ENCODE data around the gene HOXB5.
A peak's percentile ranks its signal among the peaks of the same experiment; 100 is the strongest.

The HOXB5 gene

DNA sequence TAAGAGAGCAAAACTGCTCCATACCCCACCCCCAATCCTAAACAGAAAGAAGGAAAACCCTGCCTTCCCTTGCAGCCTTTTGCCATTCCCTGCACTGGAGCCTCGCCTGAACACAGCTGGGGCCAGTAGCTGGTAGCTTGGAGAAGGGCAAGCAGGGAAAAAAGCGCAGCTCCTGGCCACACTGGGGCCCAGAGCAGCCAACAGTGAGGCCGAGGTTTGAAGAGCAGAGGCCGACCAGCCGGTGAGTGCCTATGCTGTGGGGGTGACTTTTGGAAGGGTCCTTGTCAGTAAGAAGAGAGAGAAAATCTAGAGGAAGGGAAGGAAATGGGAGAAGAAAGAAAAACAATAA is 35.8 kb upstream of the HOXB5 start:
- DNase-seq: no peak

- DNase-seq: no peak
These were observed 35.3 kb upstream of the HOXB5 start for GRCh38 chr17:48628649-48629410.

- DNase-seq: no peak
These were observed 34.3 kb upstream of the HOXB5 start for GRCh38 chr17:48627623-48628521.

DNA sequence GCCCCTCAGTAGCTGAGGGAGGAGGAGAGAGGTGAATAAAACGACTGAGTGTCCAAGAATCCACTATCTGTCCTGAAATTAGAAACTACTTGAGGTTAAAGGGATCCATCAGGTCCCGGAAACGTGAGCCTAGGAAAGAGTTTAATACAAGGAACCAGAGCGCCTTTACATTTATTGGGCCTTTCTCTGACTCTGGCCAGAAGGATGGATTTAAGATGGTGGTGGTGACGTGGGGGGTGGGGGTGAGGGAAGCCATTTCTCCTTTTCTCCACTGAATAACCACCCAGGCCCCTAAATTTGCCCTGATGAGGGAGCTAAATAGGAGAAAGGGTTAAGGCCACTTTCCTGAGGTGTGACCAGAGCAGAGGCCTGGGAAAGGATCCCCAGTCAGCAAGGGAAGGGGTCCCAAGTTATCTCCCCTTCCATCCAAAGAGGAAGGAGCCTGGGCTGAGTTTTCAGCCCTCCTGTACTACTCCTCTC is 33.6 kb upstream of the HOXB5 start:
- no peak for DNase-seq

DNA sequence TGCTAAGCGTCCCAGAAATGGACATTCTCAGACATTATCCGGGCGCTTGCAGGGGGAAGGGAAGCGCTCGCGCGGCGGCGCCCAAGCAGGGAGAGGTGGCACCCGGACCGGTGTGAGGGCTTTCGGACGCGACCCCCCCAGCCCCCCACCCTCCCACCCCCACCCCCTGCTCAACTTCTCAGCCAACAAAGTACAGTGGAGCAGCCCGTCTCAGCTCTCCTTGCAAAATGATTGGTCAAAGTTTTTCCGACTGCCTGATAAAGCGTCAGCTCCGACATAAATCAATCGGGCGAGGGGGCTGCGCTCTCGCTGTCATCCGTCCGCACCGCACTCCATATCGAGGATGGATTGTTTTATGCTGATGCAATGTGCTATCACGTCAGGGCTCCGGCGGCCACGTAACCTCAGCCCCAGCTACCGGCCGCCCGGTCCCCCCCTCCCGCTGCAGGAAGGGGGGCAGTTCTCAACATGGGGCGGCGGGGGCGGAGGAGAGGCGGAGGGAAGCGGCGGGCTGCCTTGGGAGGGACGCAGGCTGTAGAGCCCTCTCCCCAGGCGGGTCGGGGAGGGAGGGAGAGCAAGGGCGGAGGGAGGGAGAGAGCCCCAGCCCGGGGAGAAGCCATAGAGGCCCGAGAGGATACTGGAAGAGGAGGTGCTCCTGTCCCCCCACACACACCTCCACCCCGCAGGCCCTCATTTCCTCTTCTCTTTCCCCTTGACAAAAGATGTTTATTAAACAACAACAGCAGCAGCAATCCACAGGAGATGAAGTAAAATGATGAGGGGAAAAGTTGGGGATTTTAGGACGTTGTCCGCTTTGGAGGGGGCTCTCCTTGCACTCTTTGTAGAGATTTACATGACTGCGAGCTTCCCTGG is 32.9 kb upstream of the HOXB5 start, which contains the start of gene HOXB9:
Gene HOXB9, minus strand, starts transcription at position 114 of the 873 bp plus-strand sequence. Its CDS starts 89 bp downstream, at position 25.
- peak; percentile 80 for DNase-seq

DNA sequence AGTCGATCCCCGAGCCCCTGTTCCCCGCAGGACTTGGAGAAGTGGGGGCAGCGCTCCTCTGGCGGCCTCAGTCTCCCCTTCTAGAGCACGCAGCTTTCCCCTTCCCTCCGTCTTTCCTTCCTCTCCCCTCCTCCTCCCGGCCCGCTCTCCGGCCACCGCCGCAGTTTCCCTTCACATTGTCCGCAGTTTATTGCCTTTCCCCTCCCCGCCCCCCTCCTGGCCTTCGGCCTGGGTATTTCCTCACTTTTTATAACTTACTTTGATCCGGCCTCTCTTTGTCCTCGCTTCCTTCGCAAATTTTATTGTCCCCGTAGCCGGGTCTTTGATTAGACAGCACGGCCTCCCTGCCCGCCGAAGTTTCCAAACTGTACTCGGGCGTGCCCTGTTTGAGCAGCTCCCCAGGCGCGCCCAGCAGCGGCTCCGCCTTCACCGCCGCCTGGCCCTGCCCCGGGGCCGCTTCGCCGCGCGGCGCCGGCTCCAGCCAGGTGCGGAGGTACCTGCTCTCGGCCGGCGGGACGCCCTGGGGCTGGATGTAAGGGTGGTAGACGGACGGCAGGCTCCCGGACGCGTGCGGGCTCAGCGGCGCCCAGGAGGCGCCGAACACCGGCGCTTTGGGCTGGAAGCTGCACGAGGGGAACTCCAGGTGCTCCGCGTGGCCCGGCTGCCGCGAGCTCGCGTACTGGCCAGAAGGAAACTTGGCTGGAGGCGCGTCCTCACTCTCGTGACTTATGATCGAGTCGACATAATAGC is 32.1 kb upstream of the HOXB5 start:
- DNase-seq: no peak

- DNase-seq: no peak
These were observed 31.2 kb upstream of the HOXB5 start for GRCh38 chr17:48624544-48625494.

- DNase-seq: no peak
These were observed 30.5 kb upstream of the HOXB5 start for GRCh38 chr17:48624118-48624517.

DNA sequence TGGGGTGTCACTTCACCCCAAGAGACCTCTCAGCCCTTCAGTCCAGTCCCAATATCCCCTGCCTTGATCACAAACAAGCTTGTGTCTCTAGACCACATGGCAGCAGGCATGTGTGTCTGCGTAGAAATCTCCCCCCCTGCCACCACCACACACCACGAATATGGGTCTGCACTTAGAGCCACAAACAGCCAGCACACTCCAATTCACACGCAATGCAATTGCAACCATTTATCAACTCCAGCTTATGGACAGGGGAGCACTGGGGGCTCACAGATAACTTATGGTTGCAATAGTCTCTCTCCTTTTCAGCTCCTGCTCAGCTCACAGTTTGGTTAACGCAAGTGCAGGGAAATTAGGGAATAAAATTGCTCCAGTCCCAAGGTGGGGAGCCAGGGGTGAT is 30.0 kb upstream of the HOXB5 start:
- no peak for DNase-seq

GRCh38 chr17:48622857-48623256 is 29.3 kb upstream of the HOXB5 start:
- DNase-seq: no peak

- DNase-seq: no peak
These were observed 28.1 kb upstream of the HOXB5 start for GRCh38 chr17:48621410-48622392.

GRCh38 chr17:48620461-48621139 is 27.0 kb upstream of the HOXB5 start:
- DNase-seq: no peak

- no peak for DNase-seq
These were observed 26.4 kb upstream of the HOXB5 start for GRCh38 chr17:48619826-48620449.

- DNase-seq: peak; percentile 83
These were observed 24.8 kb upstream of the HOXB5 start for GRCh38 chr17:48618256-48618896.

DNA sequence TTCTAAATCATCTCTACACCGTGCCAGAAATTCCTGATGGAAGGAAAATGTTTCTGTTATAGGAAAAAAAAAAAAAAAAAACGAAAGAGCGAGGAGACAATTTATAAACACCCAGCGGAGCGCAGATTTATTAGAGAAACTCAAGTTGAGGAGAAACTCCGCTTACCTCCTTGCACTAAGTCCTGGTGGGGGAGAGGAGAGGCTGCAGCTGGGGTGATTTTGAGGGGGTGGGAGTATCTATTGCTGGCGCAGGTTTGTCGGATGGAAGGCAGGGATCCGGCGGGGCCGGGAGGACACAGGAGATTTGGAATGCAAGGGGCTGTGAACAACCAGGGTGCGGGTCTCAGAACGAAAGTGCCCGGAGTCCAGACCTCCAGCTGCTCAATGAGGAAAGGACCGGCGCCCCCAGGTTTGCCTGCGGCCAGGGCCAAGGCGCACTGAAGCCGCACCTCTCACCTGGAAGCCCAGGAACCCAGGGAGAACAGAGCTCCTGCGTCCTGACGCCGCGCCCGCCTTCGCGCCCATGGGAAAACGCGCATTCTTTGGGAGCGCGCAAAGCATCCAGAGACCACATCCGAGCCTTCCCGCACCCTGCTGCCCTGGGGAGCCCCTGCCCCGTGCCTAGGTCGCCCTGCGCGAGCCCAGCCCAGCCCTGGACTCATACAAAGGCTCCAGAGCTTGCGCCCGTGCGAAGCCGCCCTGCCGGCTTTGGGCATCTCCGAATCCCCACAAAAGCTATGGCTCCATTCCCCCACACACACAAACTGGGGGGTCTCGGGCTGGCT is 24.1 kb upstream of the HOXB5 start:
- DNase-seq: no peak

GRCh38 chr17:48616717-48617470 is 23.3 kb upstream of the HOXB5 start:
- DNase-seq: no peak

All from fibroblast of skin of abdomen (primary cell).